Measurements from ENCODE around the gene CRTC2.
"Not testable (repeated sequence)": the region's sequence is repeated elsewhere in the genome, so short reads cannot be mapped to it uniquely, and the experiment has no call there.

CRTC2 gene

GRCh38 chr1:153921080-153921802 is 37.2 kb downstream of the CRTC2 start:
- H3K4me3 ChIP-seq (ENCODE audit: low read depth, low read length), result peak overlapping the region; percentile 94
- TF ChIP-seq CTCF (IDR thresholded peaks at IDR 0.05; ENCODE audit: insufficient read depth, low read depth, low read length, missing control alignments), result no peak
- no peak for DNase-seq (ENCODE audit: low read depth)

DNA sequence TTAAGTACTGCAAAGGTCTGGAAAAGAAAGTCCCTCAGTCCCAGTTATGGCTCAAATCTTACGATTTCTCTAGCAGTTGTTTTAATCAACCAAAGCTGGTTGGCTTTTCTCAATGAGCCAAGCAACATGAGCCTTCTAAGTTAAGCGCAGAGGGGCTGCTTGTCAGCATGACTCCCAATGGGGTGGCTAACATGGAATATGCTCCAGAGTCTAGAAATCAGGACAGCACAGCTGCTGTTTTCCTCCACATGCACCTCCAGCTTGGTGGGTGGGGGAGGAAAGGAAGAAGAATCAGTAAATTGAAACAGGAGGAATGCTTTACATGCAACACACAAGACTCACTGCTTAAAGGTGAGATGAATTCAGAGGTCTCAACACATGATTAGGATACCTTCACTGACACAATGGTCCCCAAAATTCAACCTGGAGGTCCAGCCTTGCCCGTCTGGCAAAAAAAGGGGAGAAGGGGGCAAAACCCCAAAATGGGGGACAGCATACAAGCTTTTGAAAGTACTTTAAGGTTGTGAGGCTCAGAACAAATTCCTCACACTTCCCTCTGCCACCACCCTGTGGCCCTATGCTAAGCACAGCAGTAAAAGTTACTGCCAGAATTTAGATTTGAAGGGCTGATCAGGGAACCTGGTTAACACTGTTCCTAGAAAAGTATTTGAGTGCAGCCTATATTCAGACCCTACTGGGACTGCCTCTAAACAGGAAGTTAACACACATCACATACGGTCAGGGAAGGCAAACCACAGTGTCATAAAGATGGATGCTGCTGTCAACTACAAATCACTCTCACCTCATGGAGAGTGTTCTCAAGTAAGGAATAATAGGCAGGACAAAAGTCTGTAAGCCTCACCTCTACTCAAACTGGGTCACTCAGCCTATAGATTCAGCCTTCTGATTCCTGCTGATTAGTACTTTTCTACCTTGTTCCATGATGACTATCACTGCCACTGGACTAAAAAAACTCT is 38.2 kb downstream of the CRTC2 start:
- DNase-seq (ENCODE audit: low read depth), result peak; percentile 57
- H3K4me3 ChIP-seq (ENCODE audit: low read depth, low read length), result peak overlapping the region; percentile 94
- TF ChIP-seq CTCF (IDR thresholded peaks at IDR 0.05; ENCODE audit: insufficient read depth, low read depth, low read length, missing control alignments), result peak; percentile 38

DNA sequence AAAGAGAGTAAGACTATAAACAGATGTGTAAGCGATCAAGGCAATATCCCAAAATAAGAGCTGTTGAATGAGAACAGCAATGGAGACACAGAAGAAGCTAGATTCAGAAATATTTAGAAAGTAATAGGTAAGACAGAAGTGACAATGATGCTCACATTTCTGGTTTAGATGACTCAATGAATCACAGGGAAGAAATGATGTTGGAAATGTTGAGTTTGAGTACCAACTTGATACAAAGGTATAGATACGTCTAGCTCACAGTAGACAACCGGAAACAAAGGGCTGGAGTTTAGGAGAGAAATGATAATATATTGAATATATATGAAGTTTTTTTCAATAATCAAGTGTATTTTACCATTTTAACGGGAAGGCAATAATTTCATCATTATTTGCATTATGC is 42.1 kb downstream of the CRTC2 start:
- no peak overlapping the region for H3K4me3 ChIP-seq (ENCODE audit: low read depth, low read length)
- no peak for TF ChIP-seq CTCF (IDR thresholded peaks at IDR 0.05; ENCODE audit: insufficient read depth, low read depth, low read length, missing control alignments)
- DNase-seq (ENCODE audit: low read depth), result no peak

DNA sequence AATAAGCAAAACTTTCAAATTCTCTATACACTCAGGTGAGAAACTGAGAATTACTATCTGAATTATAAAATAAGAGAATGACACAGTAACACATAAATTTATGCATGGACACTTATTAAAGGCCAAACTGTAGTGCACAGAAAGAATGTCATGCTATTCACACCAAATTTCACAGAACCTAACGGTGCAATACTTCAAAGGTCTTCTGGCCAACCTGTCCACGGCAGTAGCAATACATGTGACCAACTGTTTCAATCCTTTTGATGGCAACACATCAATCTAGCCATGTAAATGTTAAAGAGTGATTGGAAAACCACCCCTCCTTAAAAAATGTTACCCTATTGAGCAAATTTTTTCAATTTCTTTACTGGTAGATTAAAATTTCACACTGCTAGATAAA is 46.1 kb downstream of the CRTC2 start:
- DNase-seq (ENCODE audit: low read depth), result no peak
- no peak overlapping the region for H3K4me3 ChIP-seq (ENCODE audit: low read depth, low read length)
- TF ChIP-seq CTCF (IDR thresholded peaks at IDR 0.05; ENCODE audit: insufficient read depth, low read depth, low read length, missing control alignments), result no peak

DNA sequence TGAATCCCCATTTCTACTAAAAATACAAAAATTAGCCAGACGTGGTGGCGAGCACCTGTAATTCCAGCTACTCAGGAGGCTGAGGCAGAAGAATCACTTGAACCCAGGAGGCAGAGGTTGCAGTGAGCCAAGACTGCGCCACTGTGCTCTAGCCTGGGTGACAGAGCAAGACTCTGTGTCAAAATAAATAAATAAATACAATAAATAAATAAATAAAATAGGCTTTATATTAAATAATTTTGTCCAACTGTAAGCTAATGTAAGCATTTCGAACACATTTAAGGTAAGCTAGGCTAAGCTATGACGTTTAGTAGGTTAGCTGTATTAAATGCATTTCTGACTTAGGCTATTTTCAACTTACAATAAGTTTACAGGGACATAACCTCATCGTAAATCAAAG is 47.9 kb downstream of the CRTC2 start:
- DNase-seq (ENCODE audit: low read depth); H3K4me3 ChIP-seq (ENCODE audit: low read depth, low read length): not testable (repeated sequence)

GRCh38 chr1:153908071-153908470 is 50.3 kb downstream of the CRTC2 start:
- TF ChIP-seq CTCF (IDR thresholded peaks at IDR 0.05; ENCODE audit: insufficient read depth, low read depth, low read length, missing control alignments), result no peak
- H3K4me3 ChIP-seq (ENCODE audit: low read depth, low read length), result no peak overlapping the region
- no peak for DNase-seq (ENCODE audit: low read depth)

DNA sequence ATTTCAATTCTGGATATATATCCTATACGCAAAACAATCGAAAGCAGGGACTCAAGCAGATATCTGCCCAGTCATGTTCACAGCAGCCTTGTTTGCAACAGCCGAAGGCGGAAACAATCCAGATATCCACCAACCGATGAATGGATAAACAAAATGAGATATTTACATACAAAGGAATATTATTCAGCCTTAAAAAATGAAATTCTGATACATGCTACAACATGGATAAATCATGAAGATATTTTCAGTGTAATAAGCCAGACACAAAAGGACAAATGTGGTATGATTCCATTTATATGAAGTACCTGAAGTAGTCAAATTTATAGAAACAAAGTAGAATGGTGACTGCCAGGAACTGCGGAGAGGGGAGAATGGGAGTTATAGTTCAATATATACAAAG is 51.3 kb downstream of the CRTC2 start:
- no peak for DNase-seq (ENCODE audit: low read depth)
- no peak for TF ChIP-seq CTCF (IDR thresholded peaks at IDR 0.05; ENCODE audit: insufficient read depth, low read depth, low read length, missing control alignments)

More for the DNA sequence above, 51.3 kb downstream of the CRTC2 start:
- no peak overlapping the region for H3K4me3 ChIP-seq (ENCODE audit: low read depth, low read length)

All from GM12865 (cell line).